Omental fat pad (tissue), 4 donors: ENCODE measurements around the gene OR52W1. TPM values are rescaled to one million over a fixed set of nuclear protein-coding genes. Genes with fewer than 3 reads are reported as not detected.
A peak's percentile ranks its signal among the peaks of the same experiment; 100 is the strongest.

Source experiments
- ATAC-seq: fragments of 150-250 bp; one replicate; pipeline ENCODE4 v1.9.1; 2016; ENCODE audit warnings: mild to moderate bottlenecking, moderate library complexity; ENCODE audit not compliant: low FRiP score
- DNase-seq: peaks from one replicate; pipeline ENCODE4 v3.0.0-alpha.2; 2019; ENCODE audit warnings: low spot score
- total RNA-seq, 4 donors: library from RNA; depleted of rRNA; stranded (reverse); fragments of >200 nt; gene quantifications; one replicate each; pipeline ENCODE4 v1.1.0, GENCODE V29; 2016
- TF ChIP-seq, protein P1 (sequence below), 3 donors: fragments of 450-650 bp; IDR thresholded peaks; one replicate each; pipeline ENCODE4 v1.5.1; 2016 to 2017; ENCODE audit warnings: antibody characterized with exemption in 3 of 3, mild to moderate bottlenecking in 3 of 3, moderate library complexity in 2 of 3

The OR52W1 gene
- total RNA-seq, 4 donors from 2014 or later: not detected

DNA sequence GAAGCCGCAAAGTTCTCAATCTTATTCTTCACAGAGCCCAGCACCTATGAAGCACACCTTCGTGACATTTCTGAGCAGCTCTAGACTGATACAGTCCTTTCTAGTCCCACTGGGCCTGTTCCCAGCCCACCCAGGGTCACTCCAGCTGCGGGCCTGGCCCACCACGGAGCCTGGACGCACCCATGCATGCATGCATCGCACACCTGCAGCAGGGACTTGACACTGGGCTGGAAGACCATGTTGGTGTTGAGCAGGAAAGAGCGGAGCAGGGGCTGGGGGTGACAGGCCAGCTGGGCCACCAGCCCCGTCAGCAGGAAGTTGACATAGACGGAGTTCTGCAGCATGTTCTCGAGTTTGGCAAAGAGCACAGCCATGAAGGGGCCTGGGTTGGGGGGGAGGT is 15.5 kb downstream of the OR52W1 start:
- ATAC-seq (no peak), DNase-seq (no peak)
- TF ChIP-seq, protein P1, sequence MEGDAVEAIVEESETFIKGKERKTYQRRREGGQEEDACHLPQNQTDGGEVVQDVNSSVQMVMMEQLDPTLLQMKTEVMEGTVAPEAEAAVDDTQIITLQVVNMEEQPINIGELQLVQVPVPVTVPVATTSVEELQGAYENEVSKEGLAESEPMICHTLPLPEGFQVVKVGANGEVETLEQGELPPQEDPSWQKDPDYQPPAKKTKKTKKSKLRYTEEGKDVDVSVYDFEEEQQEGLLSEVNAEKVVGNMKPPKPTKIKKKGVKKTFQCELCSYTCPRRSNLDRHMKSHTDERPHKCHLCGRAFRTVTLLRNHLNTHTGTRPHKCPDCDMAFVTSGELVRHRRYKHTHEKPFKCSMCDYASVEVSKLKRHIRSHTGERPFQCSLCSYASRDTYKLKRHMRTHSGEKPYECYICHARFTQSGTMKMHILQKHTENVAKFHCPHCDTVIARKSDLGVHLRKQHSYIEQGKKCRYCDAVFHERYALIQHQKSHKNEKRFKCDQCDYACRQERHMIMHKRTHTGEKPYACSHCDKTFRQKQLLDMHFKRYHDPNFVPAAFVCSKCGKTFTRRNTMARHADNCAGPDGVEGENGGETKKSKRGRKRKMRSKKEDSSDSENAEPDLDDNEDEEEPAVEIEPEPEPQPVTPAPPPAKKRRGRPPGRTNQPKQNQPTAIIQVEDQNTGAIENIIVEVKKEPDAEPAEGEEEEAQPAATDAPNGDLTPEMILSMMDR (IDR thresholded peaks at IDR 0.05): no peak

DNA sequence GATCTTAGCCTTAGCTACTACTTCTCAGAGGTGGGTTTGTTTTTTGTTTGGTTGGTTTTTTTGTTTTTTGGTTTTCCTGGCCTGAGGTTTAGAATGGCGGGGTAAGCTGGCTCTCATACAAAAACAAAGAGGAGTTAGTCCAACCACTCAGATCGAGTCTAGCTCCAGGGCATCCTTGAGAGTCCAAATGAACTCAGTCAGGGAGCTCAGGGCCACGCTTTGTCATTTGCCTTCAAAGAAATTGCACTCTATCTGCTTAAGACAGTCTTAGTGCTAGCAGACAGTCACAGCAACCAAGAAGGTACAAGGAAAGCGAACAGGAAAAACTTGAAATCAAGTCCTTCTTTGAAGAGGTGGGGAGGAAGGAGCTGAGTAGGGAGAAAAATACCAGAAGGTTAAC is 17.5 kb downstream of the OR52W1 start:
- DNase-seq: no peak
- no peak for ATAC-seq
- TF ChIP-seq, protein P1 (IDR thresholded peaks at IDR 0.05): no peak

DNA sequence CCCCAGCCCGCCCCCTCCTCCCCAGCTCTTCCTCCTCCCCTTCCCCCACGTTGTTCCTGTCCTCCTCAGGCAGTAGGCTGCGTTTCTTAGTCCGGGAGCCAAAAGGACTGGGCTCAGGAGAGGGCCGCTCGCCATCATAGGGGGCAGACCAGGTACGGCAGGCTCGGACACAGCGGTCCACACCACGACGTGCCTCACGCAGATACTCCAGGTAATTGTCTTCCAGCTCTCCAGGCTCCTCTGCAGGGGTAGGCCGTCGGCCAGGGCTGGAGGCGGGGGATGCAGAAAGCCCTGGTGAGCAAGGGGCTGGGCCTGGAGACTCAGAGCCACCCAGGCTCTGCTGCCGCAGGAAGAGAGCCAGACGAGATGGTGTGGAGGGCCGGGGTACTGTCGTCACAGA is 18.7 kb downstream of the OR52W1 start:
- DNase-seq (no peak), ATAC-seq (no peak)
- TF ChIP-seq, protein P1 (IDR thresholded peaks at IDR 0.05): no peak

DNA sequence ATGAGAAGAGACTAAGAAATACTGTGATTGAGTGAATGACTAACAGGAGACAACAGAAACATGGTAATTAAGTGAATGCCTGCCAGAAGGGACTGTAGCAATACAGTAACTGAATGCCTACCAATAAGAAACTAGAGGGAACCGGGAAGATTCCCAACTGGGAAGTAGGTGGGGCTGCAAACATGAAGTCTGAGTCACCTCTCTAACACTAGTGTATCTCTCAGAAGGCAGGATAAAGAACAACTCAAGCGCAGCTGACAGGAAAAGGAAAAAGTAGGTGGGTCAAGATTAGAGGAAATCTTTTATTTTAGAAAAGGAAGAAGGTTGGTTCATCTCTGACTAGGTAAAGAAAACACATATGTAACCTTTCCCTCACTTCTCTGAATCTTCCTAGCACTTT is 20.3 kb downstream of the OR52W1 start:
- ATAC-seq: peak; percentile 94
- TF ChIP-seq, protein P1 (IDR thresholded peaks at IDR 0.05): no peak
- no peak for DNase-seq

DNA sequence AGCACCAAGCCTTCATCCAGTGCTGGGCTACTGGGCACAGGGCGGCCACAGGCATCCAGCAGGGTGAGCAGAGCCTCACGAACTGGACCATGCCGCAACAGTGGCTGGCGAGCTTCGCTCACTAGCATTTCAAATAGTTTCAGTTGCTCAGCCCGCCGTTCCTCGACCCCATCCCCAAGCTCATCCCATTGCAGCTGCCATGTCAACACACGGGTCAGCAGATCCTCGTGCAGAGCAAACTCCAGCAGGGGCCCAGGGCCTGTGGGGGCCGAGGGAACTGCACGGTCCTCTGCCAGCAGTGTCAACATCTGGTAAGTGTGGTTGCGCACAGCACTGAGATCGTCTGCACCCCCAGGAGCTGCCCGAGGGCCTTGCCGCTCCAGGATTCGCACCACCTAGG is 24.8 kb downstream of the OR52W1 start:
- ATAC-seq (no peak), DNase-seq (no peak)
- TF ChIP-seq, protein P1 (IDR thresholded peaks at IDR 0.05): no peak

DNA sequence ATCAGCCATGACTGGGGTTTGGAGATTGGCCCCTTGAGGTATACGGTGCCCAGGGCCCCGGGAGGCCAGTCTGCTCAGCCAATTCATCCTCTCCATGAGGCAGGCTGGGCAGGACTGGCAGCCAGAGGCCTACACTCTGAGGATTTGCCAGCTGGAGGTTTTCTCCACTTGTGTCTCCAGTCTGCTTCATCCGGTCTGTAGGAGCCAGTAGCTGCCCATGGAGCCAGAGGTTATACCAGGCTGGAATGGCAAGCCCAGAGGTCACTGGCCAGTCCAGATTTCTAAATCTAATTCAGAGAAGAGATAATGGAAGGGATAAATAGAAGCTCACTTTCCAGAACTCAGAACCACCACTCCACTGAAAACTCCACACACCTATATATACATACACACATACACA is 25.4 kb downstream of the OR52W1 start:
- DNase-seq (no peak), ATAC-seq (no peak)
- TF ChIP-seq, protein P1 (IDR thresholded peaks at IDR 0.05): no peak

DNA sequence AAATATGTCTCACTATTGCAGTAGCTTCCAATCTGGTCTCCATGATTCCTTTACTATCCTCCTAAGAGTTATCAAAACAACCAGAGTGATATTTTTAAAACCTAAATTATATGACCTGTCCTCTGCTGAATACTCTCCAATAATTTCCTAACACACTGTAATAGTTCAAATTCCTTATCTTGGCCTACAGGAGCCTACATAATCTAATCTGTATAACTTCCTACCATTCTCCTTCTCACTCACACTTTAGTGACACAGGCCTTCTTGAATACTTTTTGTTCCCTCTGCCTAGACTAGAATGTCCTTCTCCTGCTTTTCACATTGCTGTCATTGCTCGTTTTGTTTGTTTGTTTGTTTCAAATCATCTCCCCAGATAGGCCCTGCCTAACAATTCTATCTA is 26.0 kb downstream of the OR52W1 start:
- DNase-seq: no peak
- TF ChIP-seq, protein P1 (IDR thresholded peaks at IDR 0.05): no peak
- no peak for ATAC-seq
